A375 (cell line): ENCODE measurements around the gene RGS7BP. TPM values are rescaled to one million over a fixed set of nuclear protein-coding genes. Genes with fewer than 3 reads are reported as not detected.

ENCODE experiments used
- small RNA-seq: library from RNA; depleted of rRNA; stranded (forward); fragments of <200 nt; gene quantifications from one replicate; pipeline ENCODE3, GENCODE V24; 2014
- total RNA-seq: library from RNA; depleted of rRNA; stranded (reverse); fragments of >200 nt; shearing (Covaris generic); gene quantifications from 2 replicates; pipeline ENCODE4 v1.2.3, GENCODE V29; 2014; rRNA removed

Gene RGS7BP
- not detected in 2 replicates for total RNA-seq

GRCh38 chr5:64505769-64506566, at the start of gene RGS7BP:
Gene RGS7BP, plus strand, starts transcription at chr5:64506015. Its CDS starts 610 bp downstream, at chr5:64506625.

Small RNA genes within 50 kb of the gene (small RNA-seq; reads per million reads assigned to genes)
- gene RN7SL169P (not detected), gene RNU6-294P (not detected)

Other genes with a start within 250 kb of the RGS7BP start
- gene SHISAL2B, start 184.5 kb downstream of the RGS7BP start, total RNA-seq: not detected in 2 replicates